IPS-18a (cell line): Measurements from ENCODE around the gene KCNAB1.

ENCODE experiments used
- H3K27ac ChIP-seq: one replicate; pipeline ENCODE4 v1.5.1; 2013; ENCODE audit warnings: low read length
- H3K27me3 ChIP-seq: one replicate; pipeline ENCODE4 v1.6.1; 2013; ENCODE audit warnings: mild to moderate bottlenecking, low read length; ENCODE audit not compliant: control insufficient read depth, insufficient read depth
- H3K36me3 ChIP-seq: one replicate; pipeline ENCODE4 v1.6.1; 2013; ENCODE audit warnings: low read depth, low read length; ENCODE audit not compliant: control insufficient read depth
- H3K4me1 ChIP-seq: one replicate; pipeline ENCODE4 v1.6.1; 2013; ENCODE audit warnings: low read depth, low read length; ENCODE audit not compliant: control insufficient read depth
- H3K4me3 ChIP-seq: one replicate; pipeline ENCODE4 v1.5.1; 2013; ENCODE audit warnings: low read length
- H3K9ac ChIP-seq: one replicate; pipeline ENCODE4 v1.6.1; 2013; ENCODE audit warnings: mild to moderate bottlenecking, low read length, moderate library complexity
- H3K9me3 ChIP-seq: one replicate; pipeline ENCODE4 v1.6.1; 2013; ENCODE audit warnings: low read depth, low read length; ENCODE audit not compliant: control insufficient read depth

The KCNAB1 gene

GRCh38 chr3:156341831-156342416 is 221.5 kb downstream of the KCNAB1 start:
- Histone ChIP-seq H3K27ac (no peak overlapping the region), H3K9ac (no peak overlapping the region), H3K4me1 (peaks cover 6% of the 10 kb centered on the region), H3K4me3 (no peak overlapping the region), H3K36me3 (no peaks in the 10 kb centered on the region), H3K9me3 (no peaks in the 10 kb centered on the region), H3K27me3 (no peaks in the 10 kb centered on the region)

- Histone ChIP-seq H3K9me3 (no peaks in the 10 kb centered on the region), H3K27me3 (no peaks in the 10 kb centered on the region), H3K9ac (no peak overlapping the region), H3K4me1 (peaks cover 6% of the 10 kb centered on the region), H3K4me3 (no peak overlapping the region), H3K36me3 (no peaks in the 10 kb centered on the region), H3K27ac (no peak overlapping the region)
Measured at GRCh38 chr3:156344215-156344614, 223.8 kb downstream of the KCNAB1 start.

- H3K4me1 ChIP-seq: peaks cover 3% of the 10 kb centered on the region
- no peak overlapping the region for H3K9ac ChIP-seq
- H3K4me3 ChIP-seq: no peak overlapping the region
- H3K27ac ChIP-seq: no peak overlapping the region
- no peaks in the 10 kb centered on the region for H3K36me3 ChIP-seq
- H3K9me3 ChIP-seq: no peaks in the 10 kb centered on the region
- H3K27me3 ChIP-seq: no peaks in the 10 kb centered on the region
Measured at GRCh38 chr3:156349111-156349510, 228.7 kb downstream of the KCNAB1 start.

GRCh38 chr3:156349978-156350377 is 229.6 kb downstream of the KCNAB1 start:
- H3K4me3 ChIP-seq: no peak overlapping the region
- H3K36me3 ChIP-seq: no peaks in the 10 kb centered on the region
- H3K27ac ChIP-seq: no peak overlapping the region
- no peaks in the 10 kb centered on the region for H3K27me3 ChIP-seq
- no peak overlapping the region for H3K9ac ChIP-seq
- no peaks in the 10 kb centered on the region for H3K9me3 ChIP-seq
- no peaks in the 10 kb centered on the region for H3K4me1 ChIP-seq

- no peak overlapping the region for H3K27ac ChIP-seq
- H3K9me3 ChIP-seq: no peaks in the 10 kb centered on the region
- H3K36me3 ChIP-seq: no peaks in the 10 kb centered on the region
- H3K4me3 ChIP-seq: no peak overlapping the region
- no peaks in the 10 kb centered on the region for H3K27me3 ChIP-seq
- H3K9ac ChIP-seq: no peak overlapping the region
- H3K4me1 ChIP-seq: peaks cover 4% of the 10 kb centered on the region
Measured at GRCh38 chr3:156350781-156351180, 230.4 kb downstream of the KCNAB1 start.

GRCh38 chr3:156351783-156352182 is 231.4 kb downstream of the KCNAB1 start:
- no peaks in the 10 kb centered on the region for H3K36me3 ChIP-seq
- no peak overlapping the region for H3K27ac ChIP-seq
- no peaks in the 10 kb centered on the region for H3K9me3 ChIP-seq
- no peak overlapping the region for H3K9ac ChIP-seq
- peaks cover 4% of the 10 kb centered on the region for H3K4me1 ChIP-seq
- no peak overlapping the region for H3K4me3 ChIP-seq
- H3K27me3 ChIP-seq: no peaks in the 10 kb centered on the region

GRCh38 chr3:156352728-156353127 is 232.3 kb downstream of the KCNAB1 start:
- Histone ChIP-seq H3K36me3 (no peaks in the 10 kb centered on the region), H3K9ac (no peak overlapping the region), H3K9me3 (no peaks in the 10 kb centered on the region), H3K4me3 (no peak overlapping the region), H3K27me3 (no peaks in the 10 kb centered on the region), H3K27ac (no peak overlapping the region), H3K4me1 (peaks cover 4% of the 10 kb centered on the region)

GRCh38 chr3:156353563-156353962 is 233.2 kb downstream of the KCNAB1 start:
- H3K9ac ChIP-seq: no peak overlapping the region
- H3K27me3 ChIP-seq: no peaks in the 10 kb centered on the region
- H3K4me1 ChIP-seq: peaks cover 10% of the 10 kb centered on the region
- H3K36me3 ChIP-seq: no peaks in the 10 kb centered on the region
- no peaks in the 10 kb centered on the region for H3K9me3 ChIP-seq
- H3K27ac ChIP-seq: no peak overlapping the region
- no peak overlapping the region for H3K4me3 ChIP-seq

GRCh38 chr3:156356537-156357363 is 236.4 kb downstream of the KCNAB1 start:
- Histone ChIP-seq H3K9ac (no peak overlapping the region), H3K4me3 (no peak overlapping the region)

GRCh38 chr3:156358232-156358631 is 237.9 kb downstream of the KCNAB1 start:
- Histone ChIP-seq H3K4me3 (no peak overlapping the region), H3K36me3 (no peaks in the 10 kb centered on the region), H3K27me3 (no peaks in the 10 kb centered on the region), H3K9ac (no peak overlapping the region), H3K9me3 (no peaks in the 10 kb centered on the region), H3K4me1 (peaks cover 10% of the 10 kb centered on the region), H3K27ac (no peak overlapping the region)

More at GRCh38 chr3:156356537-156357363, 236.4 kb downstream of the KCNAB1 start:
- Histone ChIP-seq H3K27ac (no peak overlapping the region), H3K36me3 (no peaks in the 10 kb centered on the region), H3K4me1 (peaks cover 10% of the 10 kb centered on the region), H3K27me3 (no peaks in the 10 kb centered on the region), H3K9me3 (no peaks in the 10 kb centered on the region)

- Histone ChIP-seq H3K4me1 (peaks cover 10% of the 10 kb centered on the region), H3K4me3 (no peak overlapping the region), H3K27ac (no peak overlapping the region), H3K9ac (no peak overlapping the region), H3K36me3 (no peaks in the 10 kb centered on the region), H3K9me3 (no peaks in the 10 kb centered on the region), H3K27me3 (no peaks in the 10 kb centered on the region)
Measured at GRCh38 chr3:156359368-156359767, 239.0 kb downstream of the KCNAB1 start.

GRCh38 chr3:156360083-156360482 is 239.7 kb downstream of the KCNAB1 start:
- H3K9me3 ChIP-seq: no peaks in the 10 kb centered on the region
- H3K36me3 ChIP-seq: no peaks in the 10 kb centered on the region
- H3K4me3 ChIP-seq: no peak overlapping the region
- H3K9ac ChIP-seq: no peak overlapping the region
- H3K27ac ChIP-seq: no peak overlapping the region
- H3K4me1 ChIP-seq: peaks cover 10% of the 10 kb centered on the region
- H3K27me3 ChIP-seq: no peaks in the 10 kb centered on the region
